ENCODE results near the gene SLC20A1.

Gene SLC20A1

DNA sequence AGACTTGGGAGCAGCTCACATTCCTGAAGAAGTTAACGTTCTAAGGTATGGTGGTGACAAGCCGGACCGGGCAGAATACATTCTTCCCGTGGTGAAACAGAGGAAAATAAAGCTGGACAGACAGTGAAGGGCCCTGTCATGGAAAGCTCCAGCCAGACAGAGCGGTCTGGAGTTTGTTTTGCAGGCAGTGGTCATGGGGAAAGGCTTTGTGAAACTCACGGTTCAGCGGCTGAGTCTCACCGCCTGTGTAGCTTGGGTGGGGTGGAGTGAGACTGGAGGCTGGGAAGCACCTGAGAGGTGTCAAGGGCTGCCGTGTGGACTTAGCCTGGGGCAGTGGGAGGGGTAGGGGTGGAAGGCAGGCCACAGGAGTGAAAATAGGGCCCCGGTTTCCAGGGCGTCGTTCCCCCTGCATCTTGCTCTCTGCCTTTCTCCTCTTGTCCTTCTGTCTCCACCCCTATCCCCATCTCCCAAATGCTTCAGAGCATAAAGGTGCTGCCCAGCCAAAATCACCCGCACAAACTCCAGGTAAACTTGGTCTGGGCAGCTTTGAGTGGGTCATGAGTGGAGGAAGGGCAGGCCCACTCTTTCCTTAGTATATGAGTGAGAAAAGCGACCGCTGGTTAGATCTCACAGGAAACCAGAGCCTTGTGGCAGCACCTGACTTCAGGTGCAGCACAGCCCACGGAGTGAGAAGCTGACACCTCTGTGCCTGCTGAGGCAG, 11.4 kb upstream of the SLC20A1 start:
- no peak overlapping the region for H3K4me3 ChIP-seq (ENCODE audit: insufficient read depth, low read length, poor library complexity, severe bottlenecking)
- no peak overlapping the region for H3K4me2 ChIP-seq (ENCODE audit: low read depth, low read length, poor library complexity, severe bottlenecking)
- TF ChIP-seq EZH2phosphoT487 (conservative IDR thresholded peaks at IDR 0.05; ENCODE audit: low read length): no peak
- no peak for TF ChIP-seq CTCF (IDR thresholded peaks at IDR 0.05; ENCODE audit: insufficient read depth, low read length, poor library complexity, severe bottlenecking)
- H3F3A ChIP-seq (ENCODE audit: insufficient read depth): no peaks in the 10 kb centered on the region
- H2AFZ ChIP-seq (ENCODE audit: low read depth, low read length, severe bottlenecking): no peak overlapping the region
- H4K20me1 ChIP-seq (ENCODE audit: low read depth, low read length): no peaks in the 10 kb centered on the region
- no peaks in the 10 kb centered on the region for H3K9me2 ChIP-seq (replicated peaks; ENCODE audit: insufficient read depth, low read length)
- no peaks in the 10 kb centered on the region for H3K9me3 ChIP-seq (ENCODE audit: insufficient read depth, low read length)
- no peak overlapping the region for H3K9ac ChIP-seq (ENCODE audit: low read length)
- H3K27ac ChIP-seq (ENCODE audit: low read depth, low read length): no peak overlapping the region
- H3K27me3 ChIP-seq (ENCODE audit: low read length): no peaks in the 10 kb centered on the region
- H3K79me2 ChIP-seq (ENCODE audit: insufficient read depth, low read length): no peaks in the 10 kb centered on the region
- no peaks in the 10 kb centered on the region for H3K36me3 ChIP-seq (ENCODE audit: low read length)

GRCh38 chr2:112634874-112635157, 10.9 kb upstream of the SLC20A1 start:
- H3F3A ChIP-seq (ENCODE audit: insufficient read depth): no peaks in the 10 kb centered on the region
- no peaks in the 10 kb centered on the region for H3K9me2 ChIP-seq (replicated peaks; ENCODE audit: insufficient read depth, low read length)
- H3K4me3 ChIP-seq (ENCODE audit: insufficient read depth, low read length, poor library complexity, severe bottlenecking): no peak overlapping the region
- no peaks in the 10 kb centered on the region for H3K79me2 ChIP-seq (ENCODE audit: insufficient read depth, low read length)
- no peaks in the 10 kb centered on the region for H3K36me3 ChIP-seq (ENCODE audit: low read length)
- no peak overlapping the region for H2AFZ ChIP-seq (ENCODE audit: low read depth, low read length, severe bottlenecking)
- no peaks in the 10 kb centered on the region for H3K27me3 ChIP-seq (ENCODE audit: low read length)
- no peaks in the 10 kb centered on the region for H3K9me3 ChIP-seq (ENCODE audit: insufficient read depth, low read length)
- no peak overlapping the region for H3K27ac ChIP-seq (ENCODE audit: low read depth, low read length)
- H3K4me2 ChIP-seq (ENCODE audit: low read depth, low read length, poor library complexity, severe bottlenecking): no peak overlapping the region
- TF ChIP-seq EZH2phosphoT487 (conservative IDR thresholded peaks at IDR 0.05; ENCODE audit: low read length): no peak
- no peak for TF ChIP-seq CTCF (IDR thresholded peaks at IDR 0.05; ENCODE audit: insufficient read depth, low read length, poor library complexity, severe bottlenecking)
- H4K20me1 ChIP-seq (ENCODE audit: low read depth, low read length): no peaks in the 10 kb centered on the region
- H3K9ac ChIP-seq (ENCODE audit: low read length): no peak overlapping the region

- H3K9ac ChIP-seq (ENCODE audit: low read length): no peak overlapping the region
- no peak overlapping the region for H3K4me2 ChIP-seq (ENCODE audit: low read depth, low read length, poor library complexity, severe bottlenecking)
- TF ChIP-seq CTCF (IDR thresholded peaks at IDR 0.05; ENCODE audit: insufficient read depth, low read length, poor library complexity, severe bottlenecking) (no peak), EZH2phosphoT487 (conservative IDR thresholded peaks at IDR 0.05; ENCODE audit: low read length) (no peak)
- no peaks in the 10 kb centered on the region for H3K36me3 ChIP-seq (ENCODE audit: low read length)
- H3F3A ChIP-seq (ENCODE audit: insufficient read depth): no peaks in the 10 kb centered on the region
- no peaks in the 10 kb centered on the region for H3K79me2 ChIP-seq (ENCODE audit: insufficient read depth, low read length)
- no peaks in the 10 kb centered on the region for H3K27me3 ChIP-seq (ENCODE audit: low read length)
- H3K9me3 ChIP-seq (ENCODE audit: insufficient read depth, low read length): no peaks in the 10 kb centered on the region
- no peaks in the 10 kb centered on the region for H4K20me1 ChIP-seq (ENCODE audit: low read depth, low read length)
- no peak overlapping the region for H2AFZ ChIP-seq (ENCODE audit: low read depth, low read length, severe bottlenecking)
- H3K4me3 ChIP-seq (ENCODE audit: insufficient read depth, low read length, poor library complexity, severe bottlenecking): no peak overlapping the region
- H3K27ac ChIP-seq (ENCODE audit: low read depth, low read length): no peak overlapping the region
- H3K9me2 ChIP-seq (replicated peaks; ENCODE audit: insufficient read depth, low read length): no peaks in the 10 kb centered on the region
Observed at GRCh38 chr2:112636605-112637288, 9.0 kb upstream of the SLC20A1 start.

All from SU-DHL-6 (cell line).